H1 (cell line): Measurements from ENCODE around the gene CRYBB1.

Experiments used
- BACH1 ChIP-seq: IDR thresholded peaks from 2 replicates; pipeline ENCODE4 v1.6.1; 2012; ENCODE audit warnings: low read length, improper control_type of control experiment
- BRCA1 ChIP-seq: IDR thresholded peaks from 2 replicates; pipeline ENCODE4 v1.6.1; 2012; ENCODE audit warnings: low read depth, low read length, improper control_type of control experiment
- CHD2 ChIP-seq: IDR thresholded peaks from 2 replicates; pipeline ENCODE4 v1.6.1; 2012; ENCODE audit warnings: low read length, improper control_type of control experiment
- CTCF ChIP-seq, 3 experiments: IDR thresholded peaks; 1 replicate in 2 of 3; 2 replicates in 1 of 3; pipeline versions ENCODE4 v1.5.1 to v1.6.1; 2011; ENCODE audit warnings: low read length in 3 of 3, mild to moderate bottlenecking in 3 of 3, inconsistent platforms in 2 of 3, low read depth in 1 of 3, moderate library complexity in 1 of 3; ENCODE audit not compliant: insufficient read depth in 1 of 3; ENCODE audit errors: control extremely low read depth in 1 of 3
- GTF2F1 ChIP-seq: IDR thresholded peaks from 2 replicates; pipeline ENCODE4 v1.6.1; 2012; ENCODE audit warnings: low read depth, low read length, improper control_type of control experiment, borderline replicate concordance
- JUND ChIP-seq: IDR thresholded peaks from 2 replicates; pipeline ENCODE4 v1.6.1; 2011; ENCODE audit warnings: mild to moderate bottlenecking, improper control_type of control experiment, low read length
- MAX ChIP-seq: IDR thresholded peaks from 2 replicates; pipeline ENCODE4 v1.6.1; 2012; ENCODE audit warnings: inconsistent platforms
- POLR2AphosphoS5 ChIP-seq: IDR thresholded peaks from 2 replicates; pipeline ENCODE4 v1.6.1; 2011; ENCODE audit warnings: low read depth, low read length
- RFX5 ChIP-seq: IDR thresholded peaks from 2 replicates; pipeline ENCODE4 v1.6.1; 2011; ENCODE audit warnings: low read depth, low read length, improper control_type of control experiment, borderline replicate concordance
- RNF2 ChIP-seq: fragments of 200-900, 300-1000 bp; sonication (generic); IDR thresholded peaks from 2 replicates; pipeline ENCODE4 v1.7.1; 2016; ENCODE audit warnings: borderline replicate concordance, low read depth, mild to moderate bottlenecking, antibody characterized with exemption, low read length; ENCODE audit not compliant: poor library complexity, severe bottlenecking; ENCODE audit errors: missing control alignments
- SP1 ChIP-seq: IDR thresholded peaks from 2 replicates; pipeline ENCODE4 v1.6.1; 2011; ENCODE audit warnings: low read depth, low read length
- SP4 ChIP-seq: IDR thresholded peaks from 2 replicates; pipeline ENCODE4 v1.6.1; 2012; ENCODE audit warnings: low read length, inconsistent platforms
- USF2 ChIP-seq: IDR thresholded peaks from 2 replicates; pipeline ENCODE4 v1.6.1; 2011; ENCODE audit warnings: low read length, improper control_type of control experiment

- TF ChIP-seq RNF2, result no peak
- TF ChIP-seq USF2, result no peak
- TF ChIP-seq CHD2, result no peak
- no peak for TF ChIP-seq POLR2AphosphoS5
- TF ChIP-seq RFX5, result no peak
- TF ChIP-seq MAX, result no peak
- no peak for TF ChIP-seq BACH1
- no peak for TF ChIP-seq CTCF (IDR thresholded peaks at IDR 0.05; ENCODE audit: control extremely low read depth in 1 of 3, insufficient read depth in 1 of 3, low read depth in 1 of 3, low read length in 3 of 3)
- no peak for TF ChIP-seq SP4
- no peak for TF ChIP-seq JUND
- TF ChIP-seq BRCA1, result no peak
- TF ChIP-seq GTF2F1, result no peak
- no peak for TF ChIP-seq SP1
Observed at GRCh38 chr22:26554956-26555355, 62.9 kb downstream of the CRYBB1 start.
